HEK293T (cell line): ENCODE results near the gene MRPS10.

Source experiments
- BHLHE40 ChIP-seq: fragments of 450-650 bp; IDR thresholded peaks from 2 replicates; pipeline ENCODE4 v1.6.1; 2016; ENCODE audit warnings: mild to moderate bottlenecking, moderate library complexity, borderline replicate concordance
- CTBP1 ChIP-seq: fragments of 450-650 bp; IDR thresholded peaks from 2 replicates; pipeline ENCODE4 v1.6.1; 2016; ENCODE audit warnings: borderline replicate concordance
- ELF4 ChIP-seq: fragments of 450-650 bp; IDR thresholded peaks from 2 replicates; pipeline ENCODE4 v1.6.1; 2017; ENCODE audit warnings: antibody characterized with exemption
- FOXA1 ChIP-seq: fragments of 450-650 bp; IDR thresholded peaks from 2 replicates; pipeline ENCODE4 v1.6.1; 2016; ENCODE audit warnings: mild to moderate bottlenecking
- FOXK2 ChIP-seq: fragments of 450-650 bp; IDR thresholded peaks from 2 replicates; pipeline ENCODE4 v1.6.1; 2016; ENCODE audit warnings: mild to moderate bottlenecking
- FOXM1 ChIP-seq: fragments of 450-650 bp; IDR thresholded peaks from 2 replicates; pipeline ENCODE4 v1.6.1; 2017; ENCODE audit warnings: mild to moderate bottlenecking, borderline replicate concordance
- HDGF ChIP-seq: fragments of 450-650 bp; IDR thresholded peaks from 2 replicates; pipeline ENCODE4 v1.6.1; 2017; ENCODE audit warnings: antibody characterized with exemption, borderline replicate concordance
- L3MBTL2 ChIP-seq: fragments of 450-650 bp; conservative IDR thresholded peaks from 2 replicates; pipeline ENCODE4 v1.6.1; 2016; ENCODE audit warnings: mild to moderate bottlenecking
- LEF1 ChIP-seq: fragments of 450-650 bp; IDR thresholded peaks from 2 replicates; pipeline ENCODE4 v1.6.1; 2017; ENCODE audit warnings: mild to moderate bottlenecking, borderline replicate concordance
- NFRKB ChIP-seq: fragments of 450-650 bp; IDR thresholded peaks from 2 replicates; pipeline ENCODE4 v1.6.1; 2016; ENCODE audit warnings: mild to moderate bottlenecking, moderate library complexity
- SP1 ChIP-seq: fragments of 450-650 bp; IDR thresholded peaks from 2 replicates; pipeline ENCODE4 v1.6.1; 2017
- SUZ12 ChIP-seq: fragments of 450-650 bp; IDR thresholded peaks from 2 replicates; pipeline ENCODE4 v1.6.1; 2016; ENCODE audit warnings: mild to moderate bottlenecking
- TARDBP ChIP-seq: fragments of 450-650 bp; IDR thresholded peaks from 2 replicates; pipeline ENCODE4 v1.6.1; 2016
- ZNF384 ChIP-seq: fragments of 450-650 bp; IDR thresholded peaks from 2 replicates; pipeline ENCODE4 v1.6.1; 2016

DNA sequence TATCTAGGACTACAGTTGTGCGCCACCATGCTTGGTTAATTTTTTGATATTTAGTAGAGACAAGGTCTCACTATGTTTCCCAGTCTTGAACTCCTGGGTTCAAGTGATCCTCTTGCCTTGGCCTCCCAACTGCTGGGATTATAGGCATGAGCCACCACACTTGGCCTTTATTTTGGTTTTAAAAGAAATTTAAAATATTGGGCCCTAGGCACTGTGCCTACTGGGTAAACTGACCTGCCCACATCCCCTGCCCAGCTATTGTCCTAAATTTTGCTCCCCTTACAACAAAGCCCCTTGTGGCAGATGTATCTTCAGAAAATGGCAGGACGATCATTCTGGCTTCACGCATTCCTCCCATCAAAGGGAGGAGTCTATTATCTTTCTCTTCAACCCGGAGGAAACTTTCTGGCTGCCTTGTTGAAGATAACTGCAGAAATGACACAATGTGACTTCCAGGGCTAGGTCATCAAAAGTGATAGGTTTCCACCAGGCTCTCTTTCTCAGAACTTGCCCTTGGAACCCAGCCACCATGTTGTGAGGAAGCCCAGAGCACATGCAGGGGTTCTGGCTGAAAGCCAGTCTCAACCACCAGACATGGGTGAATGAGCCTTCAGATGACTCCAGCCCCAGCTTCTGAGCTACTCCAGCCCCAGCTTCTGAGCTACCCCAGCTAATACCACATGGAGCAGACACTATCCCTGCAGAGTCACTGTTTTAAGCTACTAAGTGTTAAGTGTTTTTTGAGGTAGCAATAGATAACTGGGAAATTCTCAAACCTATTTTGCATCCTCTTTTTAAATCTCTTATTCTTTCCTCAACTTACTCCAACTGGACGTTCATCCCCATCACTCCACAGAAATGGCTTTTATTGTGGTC lies 18.3 kb downstream of the MRPS10 start:
- TF ChIP-seq SP1 (no peak), FOXM1 (no peak), BHLHE40 (no peak), ELF4 (no peak), FOXA1 (no peak), NFRKB (no peak), ZNF384 (0 out of 2 replicates have a peak, but pooled peaks have one; percentile 28), SUZ12 (no peak), L3MBTL2 (no peak), TARDBP (no peak), HDGF (no peak), LEF1 (no peak), FOXK2 (no peak), CTBP1 (no peak)
